Ureter (tissue), 1 donor: ENCODE data around the gene KLK5. TPM values are rescaled to one million over a fixed set of nuclear protein-coding genes. Genes with fewer than 3 reads are reported as not detected.
"Not testable (repeated sequence)": the region's sequence is repeated elsewhere in the genome, so short reads cannot be mapped to it uniquely, and the experiment has no call there.

ENCODE experiments used
- DNase-seq: peaks from one replicate; pipeline ENCODE4 v3.0.0-alpha.2; 2020; ENCODE audit warnings: low spot score
- total RNA-seq: library from RNA; stranded (reverse); gene quantifications from one replicate; pipeline ENCODE4 v1.2.4, GENCODE V29; 2023
- donor health status: DM: yes; HTN: yes; CAD: no.

The KLK5 gene
- total RNA-seq, 1 donor from 2014 or later: not detected

- DNase-seq: peak; percentile 76
Measured at GRCh38 chr19:50922317-50922853, 30.5 kb downstream of the KLK5 start.

DNA sequence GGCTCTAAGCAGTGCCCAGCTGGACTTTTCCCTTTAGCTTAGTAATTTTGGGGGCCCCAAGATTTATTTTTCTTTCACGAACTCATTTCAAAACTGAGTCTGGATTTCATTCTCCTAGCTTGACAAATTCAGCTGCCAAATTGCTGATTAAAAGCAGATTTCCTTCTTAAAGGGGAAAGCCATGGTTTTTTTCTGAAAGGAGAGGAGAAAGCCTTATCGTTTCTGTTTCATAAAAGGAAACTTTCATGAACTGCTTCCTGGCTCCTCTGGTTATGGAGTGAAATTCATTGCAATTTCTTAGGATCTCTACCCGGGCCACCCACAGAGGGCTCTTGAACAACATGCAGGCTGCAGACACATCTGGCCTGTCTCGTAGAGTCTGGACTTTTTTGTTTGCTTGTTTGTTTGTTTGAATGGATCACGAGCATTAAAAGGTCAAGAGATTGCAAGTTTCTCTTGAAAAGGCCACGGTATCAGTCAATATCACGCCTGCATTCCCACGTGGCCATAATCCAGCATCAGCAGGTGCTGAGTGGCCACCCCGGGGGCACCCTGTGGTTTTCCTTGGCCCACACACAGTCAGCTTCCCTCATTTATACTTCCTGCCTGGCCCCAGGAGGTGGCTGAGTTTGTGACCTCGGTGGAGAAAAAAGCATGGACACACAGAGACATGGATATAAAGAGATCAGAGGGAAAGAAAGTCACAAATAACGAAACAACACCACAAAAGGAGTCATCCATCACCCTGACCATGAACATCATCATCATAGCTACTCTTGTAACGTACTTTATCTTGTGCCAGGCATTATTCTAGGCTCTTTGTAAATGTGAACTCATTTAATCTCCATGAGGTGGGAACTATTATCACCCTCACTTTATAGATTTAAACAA lies 31.2 kb downstream of the KLK5 start:
- DNase-seq: no peak

- DNase-seq: no peak
Measured at GRCh38 chr19:50916069-50916468, 36.8 kb downstream of the KLK5 start.

DNA sequence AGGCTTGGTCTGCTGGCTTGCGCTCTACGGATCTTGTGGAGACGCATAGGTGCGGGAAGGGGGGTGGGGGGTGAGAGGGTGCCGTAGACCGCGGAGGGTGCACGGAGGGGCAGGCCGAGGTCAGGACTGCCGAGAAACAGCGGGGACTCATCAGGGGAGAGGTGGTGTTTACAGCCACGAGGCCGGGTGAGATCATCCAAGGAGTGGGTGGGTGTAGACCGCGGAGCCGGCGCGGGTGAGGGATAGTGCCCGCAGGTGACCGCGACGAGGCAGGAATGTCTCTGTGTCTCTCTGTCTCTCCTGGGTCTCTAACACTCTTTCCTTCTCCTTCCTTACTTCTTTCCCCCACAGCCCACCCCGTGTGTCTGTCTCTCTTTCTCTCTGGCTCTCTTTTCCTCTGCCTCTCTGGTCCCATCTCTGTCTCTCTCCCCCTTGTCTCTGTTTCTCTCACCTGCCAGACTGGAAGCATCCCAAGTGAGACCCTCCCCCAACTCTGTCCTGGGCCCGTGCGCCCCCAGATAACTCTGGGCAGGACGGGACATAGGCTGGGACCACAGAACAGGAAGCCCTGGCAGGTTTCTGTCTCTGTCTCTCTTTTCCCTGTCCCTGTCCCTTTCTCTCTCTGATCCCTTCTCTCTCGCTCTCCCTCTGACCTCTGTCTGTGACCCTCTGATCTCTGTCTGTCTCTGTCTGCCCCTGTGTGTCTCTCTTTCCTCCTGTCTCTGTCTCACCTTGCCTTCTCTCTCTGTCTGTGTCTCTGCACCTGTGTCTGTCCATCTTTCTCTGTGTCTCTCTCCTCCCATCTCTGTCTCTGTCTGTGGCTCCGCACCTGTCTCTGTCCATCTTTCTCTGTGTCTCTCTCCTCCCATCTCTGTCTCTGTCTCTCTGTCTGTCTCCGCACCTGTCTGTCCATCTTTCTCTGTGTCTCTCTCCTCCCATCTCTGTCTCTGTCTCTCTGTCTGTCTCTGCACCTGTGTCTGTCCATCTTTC lies 39.8 kb downstream of the KLK5 start:
- no peak for DNase-seq

DNA sequence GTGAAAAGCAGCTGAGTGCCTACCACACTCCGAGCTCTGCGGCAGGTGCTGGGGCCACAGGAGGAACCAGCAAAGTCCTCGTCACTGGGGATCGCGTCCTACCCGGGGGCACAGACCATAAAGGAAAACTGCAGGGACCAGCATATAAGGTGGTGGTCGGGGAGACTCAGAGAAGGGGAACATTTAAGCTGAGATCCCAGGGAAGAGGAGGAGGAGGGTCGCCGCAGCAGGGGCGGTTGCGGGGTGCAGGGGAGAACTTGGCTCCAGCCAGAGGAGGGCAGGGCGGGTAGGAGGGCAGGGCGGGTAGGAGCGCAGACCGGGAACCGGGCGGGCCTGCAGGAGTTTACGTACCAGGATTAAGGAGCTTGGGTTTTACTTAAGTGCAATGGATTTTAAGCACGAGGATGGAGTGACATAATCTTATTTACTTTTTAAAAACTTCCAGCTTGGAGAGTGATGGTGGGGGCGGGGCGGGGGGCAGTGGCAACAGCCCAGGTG lies 40.7 kb downstream of the KLK5 start:
- no peak for DNase-seq

DNA sequence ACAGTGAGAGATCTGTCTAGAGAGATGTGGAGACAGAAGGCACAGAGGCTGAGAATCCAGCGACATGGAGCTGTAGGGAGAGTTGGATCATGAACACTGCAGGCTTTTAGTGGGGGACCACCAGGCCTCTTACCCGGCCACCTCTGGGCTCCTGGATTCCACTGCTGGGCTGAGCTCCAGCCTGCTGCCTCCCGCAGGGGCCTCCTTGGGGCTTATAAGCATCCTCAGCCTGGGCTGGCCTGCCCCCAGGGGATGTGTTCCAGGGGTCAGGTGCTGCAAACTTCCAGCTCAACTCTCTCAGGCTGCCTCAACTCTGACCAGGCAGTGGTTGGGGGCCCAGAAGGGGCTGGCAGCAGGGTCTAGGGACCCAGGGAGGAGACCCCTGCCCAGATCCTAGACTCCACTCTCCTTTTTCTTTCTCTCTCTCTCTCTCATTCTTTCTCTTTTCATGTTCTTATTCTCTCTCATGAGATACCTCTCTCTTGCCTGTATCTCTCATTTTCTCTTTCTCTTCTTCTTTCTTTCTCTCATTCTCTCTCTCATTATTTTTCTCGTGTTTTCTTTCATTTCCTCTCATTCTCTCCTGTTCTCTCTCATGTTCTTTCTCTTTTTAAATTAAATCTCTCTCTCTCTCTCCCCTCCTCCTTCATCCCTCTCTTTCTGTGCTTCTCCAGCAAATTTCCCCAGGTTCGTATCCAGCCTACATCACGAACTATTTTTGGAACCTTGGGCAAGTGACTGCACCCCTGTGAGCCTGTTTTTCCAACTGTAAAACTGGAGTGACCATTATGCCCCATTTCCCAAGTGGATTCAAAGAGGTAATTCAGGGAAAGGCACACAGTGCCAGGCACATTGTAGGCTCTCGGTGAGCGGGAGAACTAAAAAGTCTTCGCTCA lies 41.4 kb downstream of the KLK5 start, which contains the start of gene KLK4:
Gene KLK4 (minus strand): TSS at position 190 of the 896 bp plus-strand sequence. CDS start 657 bp downstream, outside the sequence.
- no peak for DNase-seq

DNA sequence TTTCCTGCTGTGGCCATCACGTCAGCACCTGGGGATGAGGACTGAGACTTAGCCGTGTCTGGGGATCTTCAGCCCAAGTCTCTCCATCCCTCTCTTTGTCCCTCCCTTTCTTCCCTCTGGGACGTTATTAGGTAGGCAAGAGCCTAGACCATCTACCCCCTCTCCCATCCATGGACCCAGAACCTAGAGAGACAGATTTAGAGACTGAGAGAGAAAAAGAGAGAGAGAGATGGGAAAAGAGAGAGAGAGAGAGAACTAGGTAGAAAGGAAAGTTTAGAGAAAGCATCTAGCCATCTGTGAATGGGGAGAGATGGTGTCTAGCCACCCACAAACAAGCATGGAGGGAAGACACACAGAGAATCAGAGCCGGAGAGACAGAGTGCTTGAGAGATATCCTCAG lies 42.1 kb downstream of the KLK5 start:
- DNase-seq: no peak

GRCh38 chr19:50909240-50910070 lies 43.4 kb downstream of the KLK5 start:
- DNase-seq: peak; percentile 49

GRCh38 chr19:50908336-50908735 lies 44.5 kb downstream of the KLK5 start:
- no peak for DNase-seq

DNA sequence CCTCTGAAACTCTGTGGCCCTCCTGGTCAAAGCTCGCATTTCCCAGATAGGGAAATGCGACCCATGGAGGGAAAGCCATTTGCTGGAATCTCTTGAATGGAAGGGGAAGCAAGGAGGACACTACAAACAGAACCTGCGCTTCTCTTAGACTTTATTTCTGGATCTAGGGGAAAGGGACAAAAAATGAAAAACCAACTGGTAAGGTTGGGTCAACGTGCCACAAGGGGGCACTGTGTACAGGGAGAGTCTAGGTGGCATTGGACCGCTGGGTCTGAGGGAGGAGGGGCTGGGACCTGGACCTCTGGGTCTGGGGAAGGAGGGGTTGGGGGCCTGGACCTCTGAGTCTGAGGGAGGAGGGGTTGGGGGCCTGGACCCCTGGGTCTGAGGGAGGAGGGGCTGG lies 46.6 kb downstream of the KLK5 start:
- DNase-seq: no peak

DNA sequence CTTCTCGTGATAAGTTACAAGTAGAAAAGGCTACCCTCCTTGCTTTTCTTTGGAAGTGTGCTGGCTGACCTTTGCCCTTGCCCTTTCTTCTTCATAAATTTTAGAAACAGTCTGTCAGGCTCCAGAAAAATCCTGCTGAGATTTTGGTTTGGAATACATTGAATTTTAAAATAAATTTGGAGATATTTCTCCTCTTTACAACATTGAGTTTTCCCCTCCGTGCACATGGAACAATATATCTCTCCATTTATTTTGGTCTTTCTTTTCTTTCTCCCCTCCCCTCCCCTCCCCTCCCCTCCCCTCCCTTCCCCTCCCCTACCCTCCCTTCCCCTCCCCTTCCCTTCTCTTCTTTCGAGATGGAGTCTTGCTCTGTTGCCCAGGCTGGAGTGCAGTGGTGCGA lies 50.2 kb downstream of the KLK5 start:
- DNase-seq: no peak

DNA sequence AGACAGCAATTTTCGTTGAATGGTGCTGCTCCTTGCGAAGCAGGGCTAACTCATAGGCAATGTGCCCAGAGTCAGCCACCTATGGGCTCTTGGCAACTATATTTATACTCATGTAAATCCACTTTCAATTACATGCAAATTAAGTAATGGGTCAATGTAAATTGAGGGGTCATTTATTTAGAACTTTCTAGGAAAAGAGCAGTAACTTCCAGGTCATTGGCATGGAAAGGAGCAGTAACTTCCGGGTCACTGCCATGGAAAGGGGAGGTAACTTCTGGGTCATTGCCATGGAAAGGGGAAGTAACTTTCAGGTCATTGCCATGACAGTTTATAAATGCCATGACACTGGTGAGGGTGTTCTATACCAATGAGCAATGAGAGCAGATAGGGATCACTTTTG lies 53.3 kb downstream of the KLK5 start:
- no peak for DNase-seq

GRCh38 chr19:50898018-50898417 lies 54.8 kb downstream of the KLK5 start:
- DNase-seq: no peak

DNA sequence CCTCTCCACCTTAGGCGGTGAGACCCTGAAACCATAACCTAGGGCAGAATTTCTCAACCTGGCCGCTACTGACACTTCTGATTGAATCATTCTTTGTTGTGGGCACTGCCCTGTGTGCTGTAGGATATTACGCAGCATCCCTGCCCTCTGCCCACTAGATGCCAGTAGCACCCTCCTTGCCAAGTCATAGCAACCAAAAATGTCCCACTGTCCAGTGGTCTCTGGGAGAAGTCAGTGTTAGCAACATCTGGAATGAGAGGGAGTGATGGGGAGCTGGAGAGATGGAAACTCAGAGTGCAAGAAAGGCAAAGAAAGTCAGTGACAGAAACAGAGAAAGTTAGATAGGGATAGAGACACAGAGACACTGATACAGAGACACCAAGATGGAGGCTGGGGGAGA lies 55.2 kb downstream of the KLK5 start:
- no peak for DNase-seq

- no peak for DNase-seq
Measured at GRCh38 chr19:50897191-50897607, 55.6 kb downstream of the KLK5 start.

DNA sequence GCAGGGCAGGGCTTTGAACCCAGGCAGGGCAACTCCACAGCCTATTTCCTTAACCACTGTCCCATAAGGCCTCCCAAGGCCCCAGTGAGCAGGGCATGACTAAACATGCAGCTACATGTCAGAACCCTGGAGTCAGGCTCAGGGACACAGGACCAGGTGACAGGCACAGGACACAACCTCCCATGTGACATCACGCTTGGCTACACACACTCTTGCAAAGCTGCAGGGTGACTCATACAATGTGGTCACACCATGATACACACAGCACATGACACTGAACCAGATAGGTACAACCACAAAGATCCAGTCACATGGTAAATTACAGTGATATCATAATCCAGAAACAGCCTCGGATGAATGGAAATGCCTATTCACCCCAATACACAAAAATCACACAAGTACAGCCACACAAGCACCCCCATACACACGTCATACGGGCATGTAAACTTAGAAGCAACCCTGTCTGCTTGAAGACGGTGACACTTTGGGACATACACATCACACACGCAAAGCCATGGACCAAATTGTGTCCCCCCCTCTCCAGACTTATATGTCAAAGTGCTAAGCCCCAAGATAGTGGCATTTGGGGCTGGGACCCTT lies 56.1 kb downstream of the KLK5 start:
- peak; percentile 91 for DNase-seq

- not testable (repeated sequence) for DNase-seq
Measured at GRCh38 chr19:50896089-50896590, 56.7 kb downstream of the KLK5 start.

- no peak for DNase-seq
Measured at GRCh38 chr19:50894478-50895356, 58.1 kb downstream of the KLK5 start.
